ENCODE measurements around the gene HES4.
"Not testable (repeated sequence)": the region's sequence is repeated elsewhere in the genome, so short reads cannot be mapped to it uniquely, and the experiment has no call there.

HES4 gene

DNA sequence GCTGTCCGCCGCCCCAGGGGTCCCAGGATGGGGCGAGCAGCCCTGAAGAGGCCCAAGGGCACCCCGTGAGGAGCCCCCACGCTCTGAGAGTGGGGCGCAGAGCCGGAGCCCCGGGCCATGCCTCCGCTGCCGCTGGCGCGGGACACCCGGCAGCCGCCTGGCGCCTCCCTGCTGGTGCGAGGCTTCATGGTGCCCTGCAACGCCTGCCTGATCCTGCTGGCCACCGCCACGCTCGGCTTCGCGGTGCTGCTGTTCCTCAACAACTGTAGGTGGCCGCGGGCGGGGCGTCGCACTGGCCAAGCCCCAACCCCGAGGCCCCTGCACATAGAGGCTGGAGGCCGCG lies 34.5 kb upstream of the HES4 start:
- no peak for DNase-seq (ENCODE audit: low read depth)

GRCh38 chr1:1033731-1034438 lies 34.0 kb upstream of the HES4 start:
- peak overlapping the region; percentile 28 for H3K4me3 ChIP-seq (ENCODE audit: low read depth, low read length)
- DNase-seq (ENCODE audit: low read depth): no peak

More for the DNA sequence above, 34.5 kb upstream of the HES4 start:
- no peak overlapping the region for H3K4me3 ChIP-seq (ENCODE audit: low read depth, low read length)

DNA sequence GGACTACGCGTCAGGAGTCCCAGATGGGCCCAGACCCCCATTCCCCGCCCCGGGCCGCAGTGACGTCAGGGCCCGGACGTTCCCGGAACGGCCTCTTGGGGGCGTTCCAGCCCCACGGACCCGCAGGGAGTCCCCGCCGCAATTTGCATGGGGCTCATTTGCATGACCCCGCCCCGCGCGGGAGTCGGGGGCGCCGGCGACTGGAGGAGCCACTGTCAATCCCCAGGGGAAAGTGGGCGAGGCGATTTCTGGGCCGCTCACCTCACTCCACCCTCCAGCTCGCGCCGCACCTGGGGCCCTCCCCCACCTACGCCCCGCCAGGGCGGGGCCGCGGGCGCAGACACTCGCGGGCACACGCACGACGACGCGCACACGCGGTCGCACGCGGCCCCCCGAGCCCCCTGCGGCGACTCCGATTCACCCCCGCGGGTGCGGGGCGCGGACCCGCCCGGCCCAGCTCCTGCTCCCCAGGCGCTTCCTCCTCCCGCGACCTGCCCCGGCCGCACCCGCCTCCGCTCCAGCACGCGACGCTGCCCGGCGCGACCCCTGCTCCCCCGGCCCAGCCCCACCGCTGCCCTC lies 33.2 kb upstream of the HES4 start:
- peak overlapping the region; percentile 47 for H3K4me3 ChIP-seq (ENCODE audit: low read depth, low read length)
- DNase-seq (ENCODE audit: low read depth): peak; percentile 20

DNA sequence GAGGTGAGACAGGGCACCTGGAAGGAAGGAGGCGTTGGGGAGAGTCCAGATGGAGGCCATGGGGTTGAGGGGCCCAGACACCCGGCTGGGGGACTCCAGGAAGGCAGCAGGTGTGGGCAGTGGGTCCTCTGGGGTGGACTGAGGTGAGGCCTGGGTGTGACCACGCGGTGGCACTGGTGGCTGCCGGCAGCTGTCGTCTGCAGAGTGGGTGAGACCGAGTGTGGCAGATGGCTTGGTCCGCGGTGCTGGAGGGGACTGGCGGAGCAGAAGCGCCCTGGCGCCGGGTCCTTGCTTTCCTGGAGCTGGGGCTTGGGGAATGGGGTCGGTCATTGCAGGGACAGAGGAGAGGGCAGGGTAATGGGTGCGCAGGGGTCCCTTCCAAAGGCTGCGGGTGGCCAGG lies 32.5 kb upstream of the HES4 start:
- peak overlapping the region; percentile 47 for H3K4me3 ChIP-seq (ENCODE audit: low read depth, low read length)
- no peak for DNase-seq (ENCODE audit: low read depth)

GRCh38 chr1:1031659-1032235 lies 31.9 kb upstream of the HES4 start:
- DNase-seq (ENCODE audit: low read depth): no peak
- no peak overlapping the region for H3K4me3 ChIP-seq (ENCODE audit: low read depth, low read length)

DNA sequence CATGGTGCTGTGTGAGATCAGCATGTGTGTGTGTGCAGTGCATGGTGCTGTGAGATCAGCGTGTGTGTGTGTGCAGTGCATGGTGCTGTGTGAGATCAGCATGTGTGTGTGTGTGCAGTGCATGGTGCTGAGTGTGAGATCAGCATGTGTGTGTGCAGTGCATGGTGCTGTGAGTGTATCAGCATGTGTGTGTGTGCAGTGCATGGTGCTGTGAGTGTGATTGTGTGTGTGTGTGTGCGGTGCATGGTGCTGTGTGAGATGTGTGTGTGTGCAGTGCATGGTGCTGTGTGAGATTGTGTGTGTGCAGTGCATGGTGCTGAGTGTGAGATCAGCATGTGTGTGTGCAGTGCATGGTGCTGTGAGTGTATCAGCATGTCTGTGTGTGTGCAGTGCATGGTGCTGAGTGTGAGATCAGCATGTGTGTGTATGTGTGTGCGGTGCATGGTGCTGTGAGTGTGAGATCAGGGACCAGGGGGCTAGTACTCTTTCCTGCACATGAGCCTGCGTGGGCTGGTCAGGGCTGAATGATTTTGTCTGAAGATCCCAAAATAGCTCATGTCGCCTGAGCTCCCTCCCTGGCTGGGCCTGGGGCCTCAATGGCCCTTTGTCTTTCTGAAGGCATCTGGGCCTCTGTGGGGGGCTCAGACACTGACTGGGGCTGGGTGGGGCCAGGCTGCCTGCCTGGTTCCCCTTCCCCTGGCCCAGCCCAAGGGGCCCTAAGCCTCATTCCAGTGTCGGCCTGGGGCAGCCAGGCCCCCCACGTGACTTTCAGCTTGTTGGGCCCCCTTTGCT lies 31.2 kb upstream of the HES4 start:
- not testable (repeated sequence) for DNase-seq (ENCODE audit: low read depth); H3K4me3 ChIP-seq (ENCODE audit: low read depth, low read length)

- no peak overlapping the region for H3K4me3 ChIP-seq (ENCODE audit: low read depth, low read length)
- DNase-seq (ENCODE audit: low read depth): no peak
These were observed 27.9 kb upstream of the HES4 start for GRCh38 chr1:1027791-1028190.

GRCh38 chr1:1026599-1027413 lies 26.9 kb upstream of the HES4 start:
- no peak for DNase-seq (ENCODE audit: low read depth)
- no peak overlapping the region for H3K4me3 ChIP-seq (ENCODE audit: low read depth, low read length)

DNA sequence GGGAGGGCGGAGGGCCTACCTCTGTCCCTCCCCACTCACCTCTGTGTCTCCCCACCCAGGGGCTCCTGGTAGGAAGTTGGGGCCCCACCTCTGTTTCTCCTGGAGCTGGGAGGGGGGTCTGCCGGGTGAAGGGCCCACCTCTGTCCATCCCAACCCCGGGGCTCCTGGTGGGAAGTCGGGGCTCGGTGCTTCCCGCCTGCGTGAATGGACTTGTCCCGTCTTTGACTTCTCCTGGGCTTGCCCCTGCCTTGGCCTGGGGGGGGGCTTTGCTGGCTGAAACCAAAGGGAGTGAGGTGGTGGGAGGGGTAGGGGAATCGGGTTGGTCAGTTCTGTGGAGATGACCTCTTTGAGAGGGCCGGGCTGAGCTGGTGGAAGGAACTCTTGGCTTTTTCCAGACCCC lies 25.8 kb upstream of the HES4 start:
- no peak for DNase-seq (ENCODE audit: low read depth)
- no peak overlapping the region for H3K4me3 ChIP-seq (ENCODE audit: low read depth, low read length)

DNA sequence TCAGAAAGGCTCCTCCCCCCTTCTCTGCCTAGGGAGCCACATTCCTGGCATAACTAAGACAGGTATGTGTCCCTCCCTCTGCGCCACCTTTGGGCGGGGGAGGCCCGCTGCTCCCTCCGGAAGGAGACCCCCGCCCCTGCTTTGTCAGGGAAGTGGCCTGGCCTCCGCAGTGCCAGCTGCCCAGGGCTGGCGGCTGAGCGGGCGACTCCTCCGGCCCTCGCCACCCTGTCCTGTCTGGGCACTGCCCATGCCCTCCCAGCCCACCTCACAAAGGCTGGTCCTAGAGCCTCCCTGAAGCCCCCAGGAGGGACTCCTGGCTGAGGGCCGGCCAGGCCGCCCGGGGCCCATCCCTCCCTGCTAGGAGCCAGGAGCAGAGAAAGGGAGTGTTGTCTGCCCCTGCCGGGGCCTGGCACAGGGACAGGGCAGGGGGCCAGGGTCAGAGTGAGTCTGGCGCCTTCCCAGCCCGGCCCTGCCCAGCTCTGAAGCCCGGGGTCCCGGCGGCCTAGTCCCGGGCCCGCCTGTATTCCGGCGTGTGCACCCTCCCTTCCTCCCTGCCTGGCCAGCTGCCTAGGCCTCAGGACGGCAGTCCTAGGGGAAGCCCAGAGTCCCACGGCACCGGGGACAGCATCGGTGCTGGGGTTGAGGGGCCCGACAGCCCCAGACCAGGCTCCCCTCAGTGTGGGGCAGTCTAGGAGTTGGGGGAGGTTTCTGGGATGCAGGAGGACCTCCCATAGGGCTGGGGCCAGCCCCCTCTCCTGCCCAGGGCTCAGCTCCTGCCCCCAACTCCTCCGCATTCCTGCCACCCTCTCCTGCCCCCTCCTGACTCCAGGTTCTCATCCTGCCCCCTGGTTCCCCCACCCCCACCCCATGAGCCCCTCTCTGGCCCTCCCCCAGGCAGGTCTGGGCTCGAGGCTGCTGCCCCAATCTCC lies 25.1 kb upstream of the HES4 start:
- DNase-seq (ENCODE audit: low read depth): no peak

DNA sequence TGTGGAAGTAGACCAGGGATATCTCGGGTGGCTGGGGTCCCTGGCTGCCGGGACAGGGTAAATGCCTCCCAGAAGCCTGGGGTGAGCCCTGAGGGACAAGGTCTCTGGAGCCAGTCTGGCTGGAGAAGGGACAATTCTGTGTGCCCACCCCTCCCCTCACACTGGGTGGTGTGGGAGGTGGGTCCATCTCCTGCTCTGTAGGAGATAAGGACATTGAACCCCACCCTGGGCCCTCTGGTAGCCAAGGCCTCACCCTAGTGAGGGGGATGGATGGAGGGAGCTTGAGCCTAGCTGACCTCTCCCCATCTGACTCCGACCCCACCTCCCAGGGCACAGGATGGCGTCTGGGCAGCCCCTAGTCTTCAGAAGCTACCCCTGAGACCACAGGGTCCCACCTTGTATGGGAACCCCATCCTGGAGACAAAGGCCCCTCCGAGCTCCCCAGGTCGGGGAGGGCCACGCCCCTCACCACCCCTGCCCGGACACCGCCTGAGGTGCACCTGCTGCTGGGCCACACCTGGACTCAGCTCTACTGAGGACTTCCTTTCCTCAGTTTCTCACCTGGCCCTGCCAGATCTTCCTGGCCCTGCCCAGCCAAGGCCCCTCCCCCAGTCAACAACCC lies 24.4 kb upstream of the HES4 start:
- no peak for DNase-seq (ENCODE audit: low read depth)
- H3K4me3 ChIP-seq (ENCODE audit: low read depth, low read length): no peak overlapping the region

More for the DNA sequence above, 25.1 kb upstream of the HES4 start:
- no peak overlapping the region for H3K4me3 ChIP-seq (ENCODE audit: low read depth, low read length)

GRCh38 chr1:1023700-1024099 lies 23.8 kb upstream of the HES4 start:
- no peak for DNase-seq (ENCODE audit: low read depth)
- H3K4me3 ChIP-seq (ENCODE audit: low read depth, low read length): no peak overlapping the region

DNA sequence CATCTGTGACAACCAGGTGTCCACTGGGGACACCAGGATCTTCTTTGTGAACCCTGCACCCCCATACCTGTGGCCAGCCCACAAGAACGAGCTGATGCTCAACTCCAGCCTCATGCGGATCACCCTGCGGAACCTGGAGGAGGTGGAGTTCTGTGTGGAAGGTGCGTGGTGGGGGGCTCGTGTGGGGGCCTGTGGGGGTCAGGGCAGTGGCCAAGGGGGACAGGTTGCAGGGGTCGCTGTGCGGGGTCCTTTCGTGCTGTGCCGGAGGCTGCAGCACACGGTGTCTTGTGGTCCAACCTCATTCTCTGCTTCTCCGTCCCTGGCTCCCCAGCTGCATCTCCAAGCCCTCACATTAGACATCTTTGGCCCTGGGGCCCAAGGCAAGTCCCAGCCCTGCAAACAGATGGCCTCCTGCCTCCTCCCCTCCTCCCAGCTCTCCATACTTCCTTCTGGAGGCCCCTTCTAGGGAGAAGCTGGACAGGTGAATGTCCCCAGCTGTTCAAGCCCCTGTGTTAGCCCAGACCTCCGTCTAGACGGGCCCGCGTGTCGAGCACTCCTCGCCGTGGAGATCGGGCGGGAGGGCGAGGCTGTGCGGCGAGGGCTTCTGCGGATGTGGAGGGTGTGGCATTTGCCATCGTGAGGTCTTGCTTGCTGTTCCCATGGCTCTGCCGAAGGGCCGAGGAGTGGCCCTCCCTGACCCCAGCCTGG lies 22.6 kb upstream of the HES4 start:
- no peak for DNase-seq (ENCODE audit: low read depth)
- H3K4me3 ChIP-seq (ENCODE audit: low read depth, low read length): no peak overlapping the region

DNA sequence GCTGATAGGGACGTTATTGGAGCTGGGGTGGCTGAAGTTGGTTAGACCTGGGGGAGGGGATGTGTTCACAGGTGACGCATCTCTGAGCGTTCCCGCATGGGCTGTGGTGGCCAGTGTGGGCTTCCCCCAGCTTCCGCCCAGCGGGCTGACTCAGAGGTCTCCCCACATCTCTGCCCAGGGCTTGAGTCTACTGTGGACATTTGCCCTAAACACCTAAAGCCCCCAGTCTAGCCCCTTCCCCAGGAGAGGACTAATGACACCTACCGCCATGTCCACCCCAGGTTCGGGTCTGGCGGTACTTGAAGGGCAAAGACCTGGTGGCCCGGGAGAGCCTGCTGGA lies 22.0 kb upstream of the HES4 start:
- no peak for DNase-seq (ENCODE audit: low read depth)
- H3K4me3 ChIP-seq (ENCODE audit: low read depth, low read length): no peak overlapping the region

GRCh38 chr1:1021010-1021919 lies 21.4 kb upstream of the HES4 start:
- no peak for DNase-seq (ENCODE audit: low read depth)
- peak overlapping the region; percentile 60 for H3K4me3 ChIP-seq (ENCODE audit: low read depth, low read length)

DNA sequence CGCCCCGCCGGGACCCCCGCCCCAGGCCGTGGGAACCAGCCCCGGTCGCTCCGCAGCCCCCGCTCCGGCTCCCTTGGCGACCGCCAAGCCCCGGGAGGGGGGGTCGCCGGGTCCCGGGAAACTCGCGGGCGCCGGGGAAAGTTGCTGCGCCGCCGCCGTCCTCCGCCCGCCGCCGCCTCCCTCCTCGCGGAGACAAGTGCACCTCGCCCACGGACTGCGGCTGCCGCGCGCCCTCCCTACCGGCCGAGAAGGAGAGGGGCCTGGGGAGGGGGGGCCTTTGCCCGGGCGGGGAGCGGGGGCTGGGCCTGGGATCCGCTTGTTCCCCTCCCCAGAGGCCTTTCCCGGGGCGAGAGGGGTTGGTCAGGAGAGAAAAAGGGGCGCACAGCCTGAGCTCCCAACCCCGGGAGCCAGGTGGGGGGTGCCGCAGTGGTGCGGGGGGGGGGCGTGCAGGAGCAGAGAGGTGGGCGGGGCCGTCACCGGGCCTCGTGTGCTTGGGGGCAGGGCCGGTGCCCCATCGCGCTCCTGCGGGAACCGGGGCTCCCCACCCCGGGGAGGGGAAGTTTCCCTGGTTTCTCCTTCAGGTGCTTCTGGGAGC lies 20.6 kb upstream of the HES4 start:
- DNase-seq (ENCODE audit: low read depth): no peak
- peak overlapping the region; percentile 60 for H3K4me3 ChIP-seq (ENCODE audit: low read depth, low read length)

Measured in skeletal muscle cell (primary cell).